ENCODE data around the gene NRIP1.
"Not testable (repeated sequence)": the region's sequence is repeated elsewhere in the genome, so short reads cannot be mapped to it uniquely, and the experiment has no call there.

NRIP1 gene

DNA sequence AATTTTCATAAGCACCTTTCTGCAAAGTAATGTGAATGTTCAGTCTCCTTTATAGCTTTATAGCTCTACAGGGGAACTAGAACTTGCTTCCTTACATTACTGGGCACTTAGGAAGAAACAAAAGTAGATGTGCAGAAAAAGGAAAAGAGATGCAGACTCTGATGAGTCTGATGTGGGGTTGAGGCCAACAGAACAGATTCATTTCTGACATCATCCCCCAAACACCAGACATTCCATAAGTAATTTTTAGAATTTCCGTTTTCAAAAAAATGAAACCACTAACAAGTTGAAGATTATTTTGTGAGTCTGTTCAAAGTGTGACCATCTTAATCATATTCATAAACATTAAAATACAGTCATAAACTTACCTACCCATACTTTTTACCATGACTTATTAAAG, 96.0 kb downstream of the NRIP1 start:
- DNase-seq = no peak

DNA sequence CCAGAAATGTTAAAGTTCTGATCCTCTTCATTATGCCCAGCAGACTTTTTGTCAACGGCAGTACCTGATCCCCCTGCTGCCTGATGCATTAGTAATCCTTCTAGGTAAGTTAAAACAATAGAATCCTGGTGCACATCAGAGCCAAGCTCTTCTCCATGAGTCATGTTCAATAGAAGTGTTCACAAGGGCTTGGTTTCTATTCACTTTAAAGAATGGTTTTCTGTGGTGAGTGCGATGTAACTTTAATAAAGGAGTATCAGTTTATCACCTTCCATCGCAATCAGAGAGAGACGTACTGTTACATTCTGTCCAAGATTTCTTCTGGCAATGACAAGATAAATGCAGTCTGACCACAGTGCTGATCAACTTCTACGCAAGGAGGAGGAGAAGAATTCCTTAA, 96.8 kb downstream of the NRIP1 start:
- no peak for DNase-seq

DNA sequence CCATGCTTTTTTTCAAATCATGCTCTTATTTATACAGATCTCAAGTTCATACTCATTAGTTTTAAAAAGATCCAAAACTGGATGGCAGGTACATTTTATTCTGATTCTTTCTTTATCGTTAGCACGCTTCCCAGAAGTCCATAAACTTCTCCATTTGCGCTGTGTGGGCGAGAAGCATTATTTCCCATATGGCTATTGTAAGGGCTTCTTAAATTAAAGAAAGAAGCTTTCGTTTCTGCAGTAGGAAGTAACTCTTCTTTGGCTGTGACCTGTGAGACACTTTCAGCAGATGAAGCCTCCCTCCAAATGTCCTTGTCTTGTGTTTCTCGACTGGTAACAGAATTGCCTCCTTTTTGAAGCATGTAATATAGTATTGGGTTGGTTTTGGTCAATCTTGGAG, 100.2 kb downstream of the NRIP1 start:
- DNase-seq = no peak

DNA sequence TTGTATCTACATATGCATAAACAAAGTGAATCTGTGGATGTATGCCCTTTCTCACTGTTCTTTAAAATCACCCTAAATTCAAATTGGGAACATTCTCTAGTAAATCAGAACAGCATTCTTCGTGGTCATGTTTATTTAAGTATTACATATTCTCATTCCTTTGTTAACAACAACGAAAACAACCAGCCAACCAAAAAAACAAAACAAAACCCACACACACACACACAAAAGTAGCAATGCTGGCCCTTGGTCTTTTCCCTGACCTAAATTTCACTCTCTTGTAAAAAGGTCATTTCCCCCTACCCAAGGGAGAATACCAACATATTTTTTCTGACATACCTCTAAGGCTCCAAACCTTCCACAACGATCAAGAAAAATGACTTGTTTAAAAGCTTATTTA, 102.6 kb downstream of the NRIP1 start:
- DNase-seq = no peak

DNA sequence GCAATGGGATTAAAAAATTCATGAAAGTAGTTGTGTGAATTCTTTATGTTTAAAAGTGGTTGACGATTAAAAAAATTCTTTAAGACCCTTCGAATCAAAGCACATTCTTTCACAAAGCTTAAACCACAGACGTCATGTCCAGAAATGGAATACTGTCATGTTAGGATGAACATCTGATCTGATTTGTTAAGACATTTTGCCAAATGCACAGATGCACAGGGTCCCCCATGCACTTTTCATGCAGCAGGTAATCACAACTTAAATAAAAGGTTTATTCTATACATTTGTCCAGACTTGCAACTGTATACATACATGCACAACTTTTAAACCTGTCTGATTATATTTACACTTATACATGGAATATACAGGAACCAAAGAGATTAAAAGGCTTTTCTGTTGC, 103.3 kb downstream of the NRIP1 start:
- no peak for DNase-seq

DNA sequence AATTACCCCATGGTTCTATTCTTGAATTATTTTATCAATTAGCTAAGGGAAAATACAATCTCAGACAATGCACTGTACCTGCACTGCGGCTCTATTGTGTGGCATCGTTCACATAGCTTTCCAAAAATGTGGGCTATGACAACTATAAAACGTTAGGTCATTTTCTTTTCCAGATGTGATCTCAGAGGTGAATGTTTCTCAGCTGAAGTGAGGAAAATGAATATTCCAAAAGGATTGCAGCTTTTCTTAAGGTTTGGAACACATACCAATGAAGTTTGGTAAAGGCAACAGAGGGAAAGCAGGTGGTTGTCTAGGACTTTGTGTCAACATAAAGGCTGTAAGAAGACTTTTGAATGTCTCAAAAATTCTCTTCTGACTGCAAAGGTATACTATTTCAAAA, 105.5 kb downstream of the NRIP1 start:
- no peak for DNase-seq

DNA sequence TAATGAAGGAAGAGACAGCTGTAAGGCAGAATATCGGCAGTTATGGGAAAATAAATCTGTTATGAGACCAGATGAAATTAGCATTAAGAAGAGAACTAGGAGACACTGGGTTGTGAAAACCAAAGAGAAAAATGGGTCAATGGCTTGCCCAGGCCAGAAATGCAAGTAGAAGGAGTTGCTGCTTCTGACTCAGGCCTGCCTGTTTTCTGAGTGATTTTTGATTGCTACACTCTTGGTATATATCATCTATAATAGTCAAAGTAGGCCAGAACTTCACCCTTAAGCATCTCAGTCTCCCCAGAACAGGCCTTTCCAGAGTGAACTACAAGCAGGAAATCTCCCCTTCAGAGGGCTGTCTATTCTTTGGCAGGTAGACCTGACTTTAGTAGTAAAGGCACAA, 107.0 kb downstream of the NRIP1 start:
- DNase-seq = no peak

DNA sequence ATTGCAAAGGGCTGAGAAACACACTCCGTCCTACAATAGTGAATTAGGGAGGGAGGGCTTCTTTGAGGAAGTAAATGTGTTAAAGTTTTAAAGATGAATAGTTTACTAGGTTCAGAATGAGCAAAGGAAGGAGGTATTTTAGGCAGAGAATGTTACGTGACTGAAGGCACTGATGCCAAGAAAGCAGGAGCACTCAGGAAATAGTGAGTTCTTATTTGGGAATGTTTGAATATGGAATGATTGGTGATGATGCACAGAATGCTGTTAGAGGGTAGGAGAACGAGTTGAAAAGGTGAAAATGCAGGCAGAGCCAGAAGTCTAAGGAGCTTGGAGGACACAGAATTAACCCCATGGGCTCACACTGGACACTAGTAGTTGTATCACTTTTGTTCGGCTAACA, 108.0 kb downstream of the NRIP1 start:
- DNase-seq = no peak

DNA sequence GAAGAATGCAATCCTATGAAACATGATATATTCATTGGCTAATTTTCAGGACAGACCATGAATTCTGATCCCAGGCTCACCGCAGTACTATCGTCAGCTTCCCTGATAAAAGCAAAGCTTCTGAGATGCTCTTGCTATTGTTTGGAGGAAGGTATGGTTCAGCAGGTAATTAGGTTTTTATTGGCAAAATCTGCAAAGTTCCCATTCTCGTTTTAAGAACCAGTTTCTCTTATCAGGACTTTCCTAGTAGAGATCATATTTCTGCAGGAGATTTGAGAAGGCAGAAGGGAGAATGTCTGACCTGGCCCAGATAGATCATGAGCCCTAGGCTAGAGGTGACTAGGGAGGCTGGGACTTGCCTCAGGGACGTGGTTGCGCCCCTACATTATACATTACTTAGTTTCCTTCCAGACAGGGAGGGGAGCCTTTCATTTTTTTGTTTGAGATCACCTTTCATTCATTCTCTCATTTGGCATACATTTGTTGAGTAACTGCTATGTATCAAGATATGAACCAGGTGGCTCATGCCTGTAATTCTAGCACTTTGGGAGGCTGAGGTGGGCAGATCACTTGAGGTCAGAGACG, 108.8 kb downstream of the NRIP1 start:
- no peak for DNase-seq

DNA sequence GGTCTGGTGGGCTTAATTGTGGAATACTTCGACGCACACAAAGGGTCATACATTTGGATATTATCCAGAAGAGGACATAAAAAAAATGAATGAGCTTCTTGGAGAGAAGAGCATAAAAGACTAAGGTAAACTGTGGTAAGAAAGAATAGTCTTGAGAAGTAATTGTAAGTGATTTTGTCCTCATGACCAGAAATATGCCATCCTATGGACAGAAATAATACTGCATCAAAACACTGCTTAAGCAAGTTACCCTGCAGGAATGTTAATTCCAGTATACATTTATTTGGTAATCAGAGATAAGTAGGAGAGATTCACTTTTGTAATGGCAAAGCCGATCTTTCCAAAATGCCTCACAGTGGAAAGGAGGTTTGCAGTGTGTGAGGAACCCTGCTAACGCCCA, 111.9 kb downstream of the NRIP1 start:
- no peak for DNase-seq

DNA sequence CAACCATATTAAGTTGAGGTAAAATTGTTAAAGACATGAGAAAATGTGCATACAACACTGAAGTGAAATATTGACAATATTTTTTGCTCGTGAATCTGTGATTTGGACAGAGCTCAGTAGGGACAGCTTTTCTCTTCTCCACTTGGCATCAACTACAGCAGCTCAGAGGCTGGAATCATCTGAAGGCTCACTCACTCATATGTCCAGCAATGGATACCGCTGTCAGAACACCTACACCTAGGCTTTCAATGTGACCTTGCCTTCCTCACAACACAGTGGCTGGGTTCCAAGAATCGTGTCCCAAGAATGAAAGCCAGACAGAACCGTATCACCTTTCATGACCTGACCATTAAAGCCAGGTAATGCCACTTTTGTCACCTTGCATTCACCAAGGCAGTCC, 115.2 kb downstream of the NRIP1 start:
- no peak for DNase-seq

DNA sequence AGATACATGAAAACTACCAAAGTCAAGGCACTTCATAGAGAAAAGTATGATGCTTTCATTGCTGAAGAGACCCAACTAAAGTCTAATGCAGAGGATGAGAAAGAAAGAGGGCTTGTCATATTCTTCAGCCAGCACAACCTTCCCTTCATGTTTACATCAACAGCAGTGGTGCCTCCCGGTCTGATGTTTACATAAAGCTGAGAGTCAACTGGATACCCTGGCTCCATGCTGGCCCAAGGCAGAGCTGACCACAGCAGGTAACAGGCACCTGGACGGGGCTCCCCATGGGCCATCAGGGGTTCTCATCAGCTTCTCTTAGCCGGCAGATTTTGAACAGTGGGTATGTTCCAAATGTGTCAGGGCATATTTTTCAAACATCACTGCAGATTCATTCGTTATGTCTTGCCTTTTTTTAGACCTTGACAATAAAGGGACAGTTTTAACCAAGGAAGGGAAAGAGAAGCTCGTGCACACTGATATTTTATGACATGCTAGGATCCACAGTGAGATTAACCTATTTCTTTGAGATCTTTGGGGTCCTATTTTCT, 117.1 kb downstream of the NRIP1 start:
- no peak for DNase-seq

DNA sequence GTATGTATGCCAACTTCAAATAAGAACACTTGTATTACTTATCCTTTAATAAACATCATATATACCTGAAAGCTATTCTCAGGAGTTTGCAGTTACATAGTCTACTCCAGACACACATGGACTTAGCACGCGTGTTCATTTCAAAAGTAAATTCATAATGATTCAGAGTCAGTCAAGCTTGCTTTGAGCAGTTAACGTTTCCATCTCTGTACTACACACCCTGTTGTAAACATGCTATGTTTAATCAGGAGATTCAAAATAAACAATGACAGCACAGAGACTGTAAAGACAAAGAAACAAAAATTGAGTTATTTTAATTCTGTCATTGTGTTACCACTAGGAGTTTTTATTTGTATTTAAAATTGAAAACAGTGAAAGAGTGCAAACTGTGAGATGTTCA, 119.6 kb downstream of the NRIP1 start:
- DNase-seq = no peak

DNA sequence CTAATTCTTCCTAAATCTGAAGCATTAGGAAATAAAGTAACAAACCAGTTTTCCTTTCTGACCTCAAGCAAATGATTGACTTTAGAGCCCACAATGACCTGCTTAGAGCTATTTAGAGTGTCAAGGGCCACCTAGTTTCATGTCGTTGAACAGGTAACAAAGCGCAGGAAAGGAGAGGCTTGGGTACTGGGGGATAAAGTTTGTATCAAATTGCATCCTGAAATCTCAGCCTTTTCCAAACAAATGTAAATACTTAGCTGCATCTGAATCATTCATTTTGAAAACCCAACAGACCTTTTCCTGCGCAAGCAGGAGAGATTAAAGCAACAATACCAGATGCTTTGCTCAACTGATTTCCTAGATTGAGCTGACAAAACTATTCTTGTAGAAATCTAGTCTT, 121.2 kb downstream of the NRIP1 start:
- no peak for DNase-seq

DNA sequence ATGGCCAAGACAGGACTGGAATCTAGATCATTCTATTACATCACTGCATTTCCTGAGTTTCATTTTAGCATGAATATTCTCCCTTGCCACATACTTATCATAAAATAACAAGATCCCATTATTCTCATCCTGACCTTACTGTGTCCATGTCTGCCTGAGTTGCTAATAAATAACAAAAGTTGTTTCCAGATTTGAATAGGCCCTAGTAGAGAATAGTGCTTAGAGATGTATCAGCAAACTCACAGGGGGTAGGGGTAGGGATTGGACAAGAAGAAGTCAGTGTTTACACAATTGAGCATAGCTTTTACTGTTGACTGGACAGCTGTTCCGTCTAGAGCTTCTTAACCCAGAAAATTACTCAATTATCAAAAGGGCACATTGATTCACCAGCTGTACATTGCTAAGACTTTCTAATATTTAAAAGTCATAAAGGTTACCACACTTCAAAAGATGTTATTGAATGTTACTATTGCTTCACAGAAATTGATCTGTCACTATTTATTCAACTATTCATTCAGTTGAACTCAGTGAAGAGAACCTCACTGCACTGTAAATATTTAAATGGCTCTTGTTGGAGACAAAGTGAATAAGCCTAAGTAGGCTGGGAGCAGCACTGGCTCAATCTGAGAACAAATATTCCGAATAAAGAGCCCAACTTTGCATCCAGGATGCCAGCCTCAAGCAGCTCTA, 121.9 kb downstream of the NRIP1 start:
- DNase-seq = no peak

DNA sequence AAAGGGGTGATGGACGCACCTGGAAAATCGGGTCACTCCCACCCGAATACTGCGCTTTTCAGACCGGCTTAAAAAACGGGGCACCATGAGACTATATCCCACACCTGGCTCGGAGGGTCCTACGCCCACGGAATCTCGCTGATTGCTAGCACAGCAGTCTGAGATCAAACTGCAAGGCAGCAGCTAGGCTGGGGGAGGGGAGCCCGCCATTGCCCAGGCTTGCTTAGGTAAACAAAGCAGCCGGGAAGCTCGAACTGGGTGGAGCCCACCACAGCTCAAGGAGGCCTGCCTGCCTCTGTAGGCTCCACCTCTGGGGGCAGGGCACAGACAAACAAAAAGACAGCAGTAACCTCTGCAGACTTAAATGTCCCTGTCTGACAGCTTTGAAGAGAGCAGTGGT, 137.5 kb downstream of the NRIP1 start:
- DNase-seq = not testable (repeated sequence)

DNA sequence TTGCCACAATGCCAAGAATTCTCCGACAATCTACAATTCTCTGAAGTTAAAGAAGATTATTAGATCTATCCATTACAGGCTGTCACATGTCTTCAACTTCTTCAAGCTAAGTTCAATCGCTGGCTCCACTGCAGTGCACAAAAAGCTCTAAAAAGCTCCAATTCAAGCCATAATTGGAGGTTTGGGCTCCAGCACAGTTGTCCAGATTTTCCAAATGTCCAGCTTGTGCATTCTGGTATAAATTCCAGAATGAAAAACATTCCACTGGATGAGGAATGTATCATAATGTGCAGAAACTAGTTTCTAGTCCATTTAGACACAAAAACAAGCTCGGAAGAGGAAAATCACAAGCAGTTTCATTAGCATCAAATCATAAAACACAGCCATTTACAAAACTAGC, 138.6 kb downstream of the NRIP1 start:
- DNase-seq = no peak

DNA sequence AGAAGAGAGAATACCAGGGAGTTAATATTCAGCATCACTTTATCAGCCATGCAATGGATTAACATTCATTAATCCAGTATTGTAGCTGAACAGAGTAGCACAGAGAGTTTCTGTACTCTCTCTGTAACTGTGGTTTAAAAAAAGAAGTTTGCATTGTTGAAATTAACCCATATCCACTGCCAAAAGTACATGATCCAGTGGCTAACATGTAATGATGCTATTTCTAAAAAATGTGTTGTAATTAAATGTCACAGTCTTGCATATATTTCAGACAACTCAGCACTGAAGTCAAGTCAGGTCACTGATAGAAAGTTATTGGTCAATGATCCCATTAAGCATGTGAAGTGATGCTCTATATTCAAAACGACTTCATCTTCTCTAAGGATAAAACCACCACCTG, 141.3 kb downstream of the NRIP1 start:
- DNase-seq = no peak

DNA sequence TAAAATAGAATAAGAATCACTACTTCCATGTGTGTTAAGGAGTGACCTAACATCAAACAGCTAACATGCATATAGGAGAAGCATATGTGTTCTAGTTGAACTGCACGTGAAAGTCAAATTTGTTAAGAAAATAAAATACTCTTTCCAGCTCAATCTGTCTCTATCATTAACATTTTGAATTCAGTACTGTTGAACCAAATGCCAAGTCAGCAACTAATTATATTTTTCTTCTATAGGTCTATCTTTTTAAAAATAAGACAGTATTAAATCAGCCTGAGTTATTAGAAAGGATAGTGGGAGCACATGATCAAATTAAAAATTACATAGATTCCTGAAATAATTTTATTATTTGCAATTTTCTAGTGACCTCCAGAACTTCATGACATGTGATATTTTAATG, 141.8 kb downstream of the NRIP1 start:
- no peak for DNase-seq

DNA sequence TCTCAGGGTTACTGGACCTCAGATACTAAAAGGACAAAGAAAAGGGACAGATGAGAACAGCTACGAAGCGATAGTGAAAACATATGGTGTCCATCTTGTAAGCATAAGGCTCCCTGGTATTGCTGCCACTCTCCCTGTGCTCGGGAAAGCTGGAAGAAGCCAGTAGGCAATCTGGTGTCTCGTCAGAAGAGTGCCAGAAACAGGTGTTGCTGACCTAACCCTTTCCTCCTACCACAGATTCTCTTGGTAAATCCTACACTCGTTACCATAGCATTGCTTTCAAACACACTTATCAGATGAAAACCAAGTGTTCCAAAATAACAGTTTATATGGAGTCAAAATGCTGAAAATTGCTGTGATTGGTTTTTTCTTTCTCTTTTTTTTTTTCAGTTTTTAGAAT, 146.3 kb downstream of the NRIP1 start:
- DNase-seq = no peak

DNA sequence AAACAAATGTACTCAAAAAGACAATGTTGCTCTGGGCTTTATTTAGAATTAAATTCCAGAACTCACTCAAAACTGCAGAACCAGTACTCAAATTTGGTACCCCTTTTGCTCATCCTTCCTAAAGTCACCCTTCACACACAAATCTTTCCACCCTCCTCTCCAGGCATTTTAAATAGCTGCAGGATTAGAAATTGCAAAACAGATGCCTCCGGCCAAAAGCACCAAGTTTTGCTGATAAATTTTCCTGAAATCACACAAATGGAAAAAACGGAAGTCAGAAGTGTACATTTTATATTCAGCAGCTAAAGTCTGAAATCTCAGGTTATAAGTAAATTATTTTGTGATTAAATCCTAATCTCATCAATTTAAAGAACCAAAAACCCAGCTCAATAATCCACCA, 147.0 kb downstream of the NRIP1 start:
- no peak for DNase-seq

DNA sequence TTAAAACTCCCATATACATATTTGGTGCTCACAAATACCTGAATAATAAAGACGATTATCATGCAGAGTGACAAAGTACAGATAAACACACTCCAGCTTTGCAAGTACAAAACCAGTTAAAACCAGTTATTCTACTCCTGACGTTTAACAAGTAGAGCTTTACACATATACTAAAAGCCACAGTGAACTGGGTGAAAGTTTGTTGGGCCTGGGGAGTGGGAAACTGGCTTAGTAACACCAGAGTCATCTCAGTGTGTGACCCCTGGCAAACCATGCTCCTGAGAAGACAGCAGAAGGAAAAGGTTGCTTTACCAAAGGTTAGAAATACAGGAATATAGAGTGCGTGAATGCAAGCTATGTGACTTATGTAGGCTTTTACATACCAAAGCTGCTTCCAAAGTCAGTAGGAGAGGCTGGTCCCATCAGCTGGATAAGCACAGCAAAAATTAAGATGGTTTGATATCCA, 148.1 kb downstream of the NRIP1 start:
- no peak for DNase-seq

DNA sequence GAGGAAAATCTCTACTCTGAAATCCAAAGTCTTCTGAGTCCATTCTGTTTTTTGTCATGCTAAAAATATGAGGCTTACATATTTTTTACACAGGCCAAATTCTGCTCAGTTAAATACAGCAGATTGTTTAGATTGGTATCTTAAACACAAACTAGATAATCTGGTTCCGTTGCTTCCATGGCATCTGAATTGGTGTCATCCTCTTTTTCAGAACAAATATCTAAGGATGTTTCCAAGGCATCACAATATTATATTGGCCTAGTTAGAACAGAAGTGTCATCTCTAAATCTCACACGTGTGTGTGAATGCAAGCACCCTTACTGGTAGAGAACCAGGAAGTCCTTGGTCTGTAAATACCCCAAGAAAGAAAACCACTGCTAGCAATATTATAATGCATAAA, 151.2 kb downstream of the NRIP1 start:
- DNase-seq = no peak

DNA sequence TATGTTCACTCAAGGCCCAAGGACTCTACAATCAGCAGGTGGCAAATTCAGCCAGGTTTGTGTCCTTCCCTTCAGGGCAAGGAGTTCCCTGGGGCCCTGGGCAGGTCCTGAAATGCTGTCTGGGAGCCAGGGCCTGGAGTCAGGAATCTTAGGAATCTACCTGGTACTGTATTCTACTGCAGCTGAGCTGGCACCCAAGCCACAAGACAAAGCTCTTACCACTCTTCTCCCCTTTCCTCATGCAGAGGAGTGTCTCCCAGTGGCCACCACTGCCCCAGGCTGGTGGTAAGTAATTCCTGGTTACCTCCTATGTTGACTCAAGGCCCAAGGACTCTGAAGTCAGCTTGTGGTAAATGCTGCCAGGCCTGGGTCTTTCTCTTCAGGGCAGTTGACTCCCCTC, 153.4 kb downstream of the NRIP1 start:
- DNase-seq = no peak

All from stimulated activated CD4-positive, alpha-beta T cell treated with anti-CD3 and anti-CD28 coated beads, Interleukin-2, amount 100 ng/mL, for 48 hours (primary cell).